CD4-positive, alpha-beta T cell treated with Interleukin-6 for 4 hours (primary cell): ENCODE measurements around the gene UBE2E2.

Source experiments
- DNase-seq: peaks from one replicate; pipeline ENCODE4 v3.0.0-alpha.2; 2020; ENCODE audit warnings: mixed read lengths

UBE2E2 gene

DNA sequence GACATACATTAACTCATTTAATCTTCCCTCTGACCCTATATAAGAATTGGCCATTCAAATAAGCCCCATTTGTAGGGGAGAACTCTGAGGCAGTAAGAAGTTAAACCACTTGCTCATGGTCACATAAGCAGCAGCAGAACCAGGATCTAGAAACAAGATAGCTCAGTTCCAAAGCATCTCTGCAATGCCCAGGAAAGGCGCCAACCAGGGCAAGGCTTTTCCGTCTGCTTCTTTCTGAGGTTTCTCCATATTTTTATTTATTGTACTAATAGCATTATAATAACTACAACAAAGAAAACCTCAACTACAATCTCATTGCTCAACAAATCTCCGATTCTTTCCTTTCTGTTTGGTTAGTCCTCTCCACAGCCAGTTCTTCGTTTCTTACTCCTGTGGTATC, 4.3 kb upstream of the UBE2E2 start:
- DNase-seq = no peak

GRCh38 chr3:23199649-23200048, 3.5 kb upstream of the UBE2E2 start:
- DNase-seq = no peak

GRCh38 chr3:23201154-23201838, 1.8 kb upstream of the UBE2E2 start:
- DNase-seq = no peak

- DNase-seq = no peak
These were observed 765 bp upstream of the UBE2E2 start for GRCh38 chr3:23202203-23202920.

DNA sequence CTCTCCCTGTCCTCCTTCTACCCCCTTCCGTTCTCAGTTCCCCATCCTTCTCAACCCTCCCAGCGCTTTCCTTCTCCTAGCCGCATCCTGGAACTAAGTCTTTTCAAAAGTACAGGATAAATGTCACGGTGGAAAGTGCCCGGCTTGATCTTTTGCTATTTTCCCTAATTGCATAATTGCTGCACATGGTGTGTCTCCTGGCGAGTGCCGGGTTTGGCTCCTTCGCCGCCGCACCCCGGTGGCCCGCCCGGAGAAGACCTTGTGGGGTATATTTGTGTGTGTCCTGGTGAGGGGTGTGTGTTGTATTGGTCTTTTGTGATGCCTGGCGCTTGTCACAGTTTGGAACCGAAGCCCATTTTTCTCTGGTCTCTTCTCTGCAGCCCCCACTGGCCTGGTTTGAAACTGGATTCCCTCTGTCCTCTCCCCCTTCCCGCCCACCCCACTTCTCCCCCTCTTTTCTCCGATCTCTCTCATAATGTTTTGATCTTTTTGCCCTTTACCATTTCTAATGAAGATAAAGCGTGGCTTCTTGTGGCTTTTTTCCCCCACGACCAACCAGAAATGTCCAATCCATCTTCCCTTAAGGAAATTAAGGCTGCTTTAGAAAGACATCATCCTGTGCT, 692 bp downstream of the UBE2E2 start:
- DNase-seq = peak; percentile 20

DNA sequence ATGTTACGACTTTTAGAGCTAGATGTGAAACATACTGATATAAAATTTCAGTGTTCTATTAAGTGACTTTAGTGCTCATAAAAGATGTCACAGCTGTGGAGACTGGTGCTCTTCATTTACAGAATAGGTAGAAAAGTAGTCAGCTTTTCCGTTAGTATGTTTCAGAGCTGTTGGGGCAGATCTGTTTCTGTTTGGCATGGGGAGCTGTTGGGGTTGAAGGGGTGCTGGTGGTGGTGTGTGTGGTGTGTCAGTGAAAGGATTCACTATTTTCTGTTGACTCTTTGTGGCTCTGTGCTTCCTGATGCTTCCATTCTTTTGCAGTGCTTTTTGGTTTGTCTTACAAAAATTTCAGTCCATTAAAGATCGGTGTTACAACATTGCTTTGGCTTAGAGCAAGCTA, 3.2 kb downstream of the UBE2E2 start:
- DNase-seq = no peak

DNA sequence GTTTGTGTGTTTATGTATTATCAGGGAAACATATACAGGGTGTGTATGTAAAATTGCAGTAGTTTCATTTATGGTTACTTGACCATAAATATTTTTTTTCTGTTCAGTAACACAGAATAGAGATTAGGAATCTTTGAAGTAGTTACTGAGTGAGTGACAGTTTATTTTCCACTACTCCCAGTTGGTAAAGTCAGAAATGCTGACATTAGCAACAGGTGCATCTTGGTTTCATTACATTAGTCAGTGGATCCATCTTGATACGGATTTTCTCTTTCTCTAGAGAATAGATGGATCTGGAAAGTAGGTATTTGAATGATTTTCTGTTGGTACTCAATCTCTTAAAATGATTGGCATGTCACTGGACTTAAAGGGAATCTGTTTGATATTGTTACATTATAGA, 6.0 kb downstream of the UBE2E2 start:
- no peak for DNase-seq

DNA sequence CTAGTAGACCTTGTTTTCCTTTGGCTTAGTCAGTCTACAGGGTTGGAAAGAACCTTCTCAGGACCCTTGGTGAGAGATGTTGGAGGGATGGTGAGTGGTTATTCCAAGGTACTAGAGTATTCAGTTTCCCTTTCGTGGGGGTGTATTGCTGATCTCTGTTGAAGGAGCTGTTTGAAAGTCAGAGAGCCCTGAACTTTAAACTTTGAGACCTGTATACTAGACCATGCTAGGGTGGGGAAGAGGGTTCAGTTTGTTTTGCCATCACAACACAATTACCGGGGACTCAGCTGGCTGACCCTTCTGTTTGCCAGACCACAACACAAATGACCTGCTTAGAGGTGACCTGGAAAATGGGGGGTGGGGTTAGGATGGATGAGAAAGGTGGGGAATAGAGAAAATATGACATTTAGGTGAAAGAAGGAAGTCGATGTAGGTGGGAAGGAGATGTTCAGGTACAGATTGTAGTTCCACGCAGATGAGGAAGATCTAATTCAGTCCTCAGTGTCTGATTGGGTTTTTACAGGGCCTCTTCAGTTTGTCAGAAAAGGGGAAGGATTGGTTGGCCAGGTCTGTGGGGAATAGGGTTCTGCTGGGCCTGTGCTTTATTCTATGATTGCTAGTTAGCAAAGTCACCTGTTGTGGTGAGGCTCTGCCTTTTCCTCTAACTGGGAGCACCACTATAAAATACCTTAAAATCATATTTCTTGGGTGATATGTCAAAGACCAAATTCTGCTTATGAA, 6.8 kb downstream of the UBE2E2 start:
- DNase-seq = no peak

- no peak for DNase-seq
These were observed 10.7 kb downstream of the UBE2E2 start for GRCh38 chr3:23213813-23214212.

DNA sequence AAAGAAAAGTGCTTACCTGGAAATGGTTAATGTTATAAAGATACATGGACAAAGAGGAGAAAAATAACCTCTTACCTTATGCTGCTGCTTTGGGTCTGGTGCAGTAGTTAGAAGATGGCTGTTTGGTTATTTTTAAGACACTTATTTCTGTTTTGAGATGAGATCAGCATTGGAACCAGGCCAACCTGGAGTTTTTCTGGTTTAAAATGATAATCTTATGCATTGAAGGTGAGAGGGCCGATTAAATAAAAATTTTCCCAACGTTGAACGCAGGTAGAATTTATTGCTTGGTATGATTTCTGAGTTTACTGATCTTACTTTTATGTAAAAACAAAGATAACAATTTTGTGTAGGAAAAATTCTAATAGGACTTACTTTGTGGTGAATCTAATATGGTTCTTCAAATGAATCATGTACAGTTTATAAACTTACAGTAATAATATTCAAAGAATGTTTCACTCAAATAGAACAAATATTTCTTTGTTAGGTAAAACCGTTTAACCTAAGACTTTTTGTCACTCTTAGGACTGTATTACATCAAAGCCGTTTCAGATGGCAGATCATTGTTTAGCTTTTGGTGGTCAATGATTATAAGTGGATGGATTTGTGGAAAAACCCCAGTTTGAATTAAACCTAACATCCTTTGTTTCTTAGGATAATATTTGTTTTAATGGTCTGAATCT, 14.9 kb downstream of the UBE2E2 start:
- DNase-seq = no peak

DNA sequence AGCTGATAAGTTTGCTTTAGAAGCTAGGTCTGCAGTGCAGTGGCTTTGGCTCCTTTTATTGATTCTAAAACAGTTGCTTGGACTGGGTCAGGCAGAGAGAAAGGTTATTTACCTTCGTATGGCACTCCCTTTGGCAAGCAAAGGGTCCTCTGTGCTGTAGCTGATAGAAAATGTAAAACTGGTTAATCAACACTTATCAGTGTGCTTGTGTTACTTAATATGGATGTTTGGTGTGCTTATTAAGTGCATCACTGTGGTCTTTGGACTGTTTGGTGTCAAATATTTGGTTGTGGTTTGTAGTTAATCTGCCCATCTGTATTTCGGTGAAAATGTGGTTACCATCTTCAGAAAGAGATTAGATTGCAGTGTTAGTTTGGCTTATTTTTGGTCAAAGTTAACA, 16.0 kb downstream of the UBE2E2 start:
- no peak for DNase-seq

DNA sequence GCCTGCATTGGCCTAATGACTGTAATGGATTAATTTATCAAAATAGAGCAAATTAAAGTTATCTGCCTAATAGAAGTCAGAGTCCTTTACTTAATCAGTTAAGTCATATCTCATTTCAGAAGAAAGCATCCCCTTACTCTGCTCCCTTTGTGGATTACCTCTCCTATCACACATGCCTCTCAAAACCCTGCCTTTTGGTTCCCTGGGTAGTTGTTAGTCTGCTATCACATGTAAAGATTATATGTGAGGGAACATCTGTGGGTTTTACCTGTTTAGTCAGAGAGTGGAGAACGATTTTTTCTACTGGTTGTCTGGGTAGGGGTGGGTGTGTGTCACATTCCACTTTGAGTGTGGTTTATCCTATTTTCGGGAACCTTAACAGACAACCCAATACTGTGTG, 16.4 kb downstream of the UBE2E2 start:
- no peak for DNase-seq

DNA sequence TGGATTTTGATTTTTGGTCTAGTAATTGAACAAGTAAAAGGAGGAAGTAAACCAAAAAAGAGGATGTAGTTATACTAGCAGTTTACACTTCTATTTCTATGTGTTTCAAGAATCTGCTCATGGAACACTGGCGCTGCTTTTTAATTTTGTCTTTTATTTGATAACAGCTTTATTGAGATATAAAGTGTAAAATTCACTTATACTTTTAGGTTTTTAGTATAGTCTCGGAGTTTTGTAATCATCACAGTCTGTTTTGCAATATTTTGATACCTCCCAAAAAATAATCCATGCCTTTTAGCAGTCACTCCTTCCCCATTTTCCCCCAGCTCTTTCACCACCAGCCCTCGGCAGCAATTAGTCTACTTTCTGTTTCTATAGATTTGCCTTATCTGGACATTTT, 18.0 kb downstream of the UBE2E2 start:
- DNase-seq = no peak

DNA sequence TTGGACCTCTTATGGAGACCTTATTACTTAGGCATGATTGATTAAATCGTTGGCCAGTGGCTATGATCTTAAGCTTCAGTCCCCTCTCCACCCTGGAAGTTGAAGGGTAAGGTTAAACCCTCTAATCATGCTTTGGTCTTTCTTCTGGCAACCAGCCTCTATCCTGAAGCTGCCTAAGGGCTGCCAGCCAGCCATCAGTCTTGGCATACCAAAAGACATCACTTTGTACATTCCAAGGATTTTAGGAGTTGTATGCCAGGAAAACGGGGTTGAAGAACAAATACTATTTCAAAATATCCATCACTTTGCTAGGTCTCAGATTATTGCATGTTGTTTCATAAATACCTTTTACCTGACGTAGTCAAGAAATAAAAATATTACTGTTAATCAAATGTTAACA, 28.9 kb downstream of the UBE2E2 start:
- no peak for DNase-seq

DNA sequence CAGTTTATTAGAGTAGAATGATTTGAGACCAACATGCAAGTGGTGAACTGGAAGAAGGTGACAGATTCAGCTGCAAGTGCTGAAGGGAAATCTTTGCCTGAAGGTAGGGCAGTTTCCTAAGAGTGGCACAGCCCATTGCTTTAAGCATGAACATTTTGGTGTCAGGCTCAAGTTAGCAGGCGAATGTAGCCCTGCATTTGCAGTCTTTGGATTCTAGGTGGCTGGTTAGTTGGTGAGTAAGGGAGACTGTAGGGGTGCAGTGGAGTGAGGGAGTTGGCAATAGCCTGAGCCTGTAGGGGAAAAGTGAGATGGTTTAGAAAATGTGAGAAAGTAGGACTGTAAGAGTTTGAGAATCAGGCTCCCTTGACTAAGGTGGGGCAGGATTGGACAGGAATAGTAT, 29.7 kb downstream of the UBE2E2 start:
- no peak for DNase-seq

DNA sequence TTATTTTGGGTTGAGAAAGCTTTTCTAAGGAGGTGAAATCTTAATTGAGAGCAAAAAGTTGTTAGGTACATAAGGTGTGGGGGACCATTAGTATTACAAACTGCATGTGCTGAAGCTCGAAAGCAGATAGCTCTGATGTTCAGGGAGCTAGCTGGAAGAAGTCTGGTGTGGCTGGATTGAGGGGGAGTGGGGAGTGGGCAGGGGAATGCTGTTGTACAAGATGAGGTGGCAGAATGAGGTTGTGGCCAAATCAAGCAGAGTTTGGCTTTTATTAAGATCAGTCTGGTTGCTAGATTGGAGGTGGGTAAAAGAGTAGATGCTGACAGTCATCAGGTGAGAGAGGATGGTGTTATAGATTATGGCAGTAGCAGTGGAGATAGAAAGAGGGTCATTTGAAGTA, 32.1 kb downstream of the UBE2E2 start:
- no peak for DNase-seq

GRCh38 chr3:23236890-23237289, 33.8 kb downstream of the UBE2E2 start:
- DNase-seq = no peak

- DNase-seq = no peak
These were observed 35.0 kb downstream of the UBE2E2 start for GRCh38 chr3:23238156-23238555.

DNA sequence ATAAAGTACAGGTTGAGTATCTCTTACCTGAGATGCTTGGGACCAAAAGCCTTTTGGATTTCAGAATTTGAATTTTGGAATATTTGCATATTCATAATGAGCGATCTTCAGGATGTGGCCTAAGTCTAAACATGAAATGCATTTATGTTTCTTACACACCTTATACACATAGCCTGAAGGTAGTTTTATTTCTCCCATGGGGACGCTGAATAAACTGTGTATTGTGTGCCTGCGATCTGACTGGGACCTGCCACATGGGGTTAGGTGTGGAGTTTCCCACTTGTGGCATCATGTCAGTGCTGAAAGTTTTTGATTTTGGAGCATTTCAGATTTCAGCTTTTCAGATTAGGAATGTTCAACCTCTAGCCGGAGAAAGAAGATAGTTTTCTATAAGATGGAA, 35.5 kb downstream of the UBE2E2 start:
- DNase-seq = no peak

DNA sequence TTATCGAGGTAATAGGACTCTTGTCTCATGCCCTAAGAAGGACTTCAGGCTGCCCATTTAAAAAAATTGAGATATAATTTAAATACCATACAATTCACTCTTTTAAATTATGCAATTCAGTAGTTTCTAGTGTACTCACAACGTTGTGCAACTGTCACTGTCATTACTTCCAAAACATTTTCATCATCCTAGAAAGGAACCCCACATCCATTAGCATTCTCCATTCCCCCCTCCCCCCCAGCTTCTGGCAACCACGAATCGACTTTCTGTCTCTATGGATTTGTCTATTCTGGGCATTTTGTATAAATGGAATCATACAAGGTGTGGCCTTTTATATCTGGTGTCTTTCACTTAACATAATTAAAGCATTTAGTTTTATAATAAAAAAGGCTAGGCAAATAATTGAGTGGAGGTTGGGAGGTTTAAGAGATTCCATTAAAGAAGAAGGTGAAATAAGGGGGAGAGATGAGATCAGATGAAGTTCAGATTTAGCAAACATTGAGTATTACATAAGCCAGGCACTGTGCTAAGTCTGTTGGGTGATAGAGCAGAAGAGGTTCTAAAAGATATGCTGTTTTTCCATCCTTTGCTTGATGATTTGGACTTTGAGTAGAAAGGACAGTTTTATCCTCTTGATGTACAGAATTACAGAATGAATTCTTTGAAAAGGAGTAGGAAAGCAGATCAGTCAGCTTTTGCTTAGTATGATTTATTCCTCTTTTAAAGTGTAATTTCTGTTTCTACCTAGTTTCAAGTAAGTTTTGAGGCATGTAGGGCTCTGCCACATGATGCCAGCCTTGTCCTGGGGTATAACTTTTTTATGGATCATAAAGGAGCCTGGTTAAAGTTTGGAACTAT, 36.3 kb downstream of the UBE2E2 start:
- DNase-seq = no peak

GRCh38 chr3:23240171-23240785, 37.2 kb downstream of the UBE2E2 start:
- no peak for DNase-seq

- DNase-seq = no peak
These were observed 38.1 kb downstream of the UBE2E2 start for GRCh38 chr3:23241256-23241655.
